Pancreas (tissue), 10 donors: ENCODE results near the gene FMOD. TPM values are rescaled to one million over a fixed set of nuclear protein-coding genes. Genes with fewer than 3 reads are reported as not detected.

ENCODE experiments used
- ATAC-seq, 4 donors: fragments of 200-7000 bp; cut with Tn5 transposase; one replicate each; pipeline versions ENCODE4 v1.8.0 to v1.9.1; 2020; ENCODE audit warnings: mild to moderate bottlenecking in 4 of 4, moderate library complexity in 4 of 4
- DNase-seq, 6 donors: peaks; one replicate each; pipeline ENCODE4 v3.0.0-alpha.2; 2020
- FAIRE-seq: peaks from 2 replicates; lab custom pipeline; 2012; peaks lifted over from hg19 to GRCh38; lab: Jason Lieb, UNC
- H3K27ac ChIP-seq, 4 donors: fragments of 200-600 bp; sonication (generic); 1 replicate in 3 of 4; 2 replicates in 1 of 4; pipeline versions ENCODE4 v1.5.0 to v1.8.0; 2020
- H3K27me3 ChIP-seq, 4 donors: fragments of 200-600 bp; one replicate each; pipeline ENCODE4 v1.8.0; 2021
- H3K36me3 ChIP-seq, 3 donors: fragments of 200-600 bp; sonication (generic) in 1 of 3; one replicate each; pipeline versions ENCODE4 v1.5.0 to v1.8.0; 2020 to 2021
- H3K4me1 ChIP-seq, 3 donors: fragments of 200-600 bp; one replicate each; pipeline ENCODE4 v1.8.0; 2021
- H3K4me3 ChIP-seq, 4 donors: fragments of 200-600 bp; sonication (generic) in 2 of 4; one replicate each; pipeline versions ENCODE4 v1.5.0 to v1.8.0; 2020 to 2021
- H3K9me3 ChIP-seq, 4 donors: fragments of 200-600 bp; one replicate each; pipeline ENCODE4 v1.8.0; 2021
- CTCF ChIP-seq, 4 donors: fragments of 200-600 bp; sonication (generic) in 3 of 4; IDR thresholded peaks; one replicate each; pipeline versions ENCODE4 v1.5.0 to v1.8.0; 2021; ENCODE audit warnings: antibody characterized with exemption in 4 of 4
- WGBS, 2 donors: extraction: QIAGEN DNeasy Blood & Tissue Kit; methylation state at CpG; one replicate each; pipeline ENCODE4 v1.1.7; 2013; 5-methylcytosine and 5-hydroxymethylcytosine counted together
- intact Hi-C, 3 donors: fragments of 100-400 bp; cut with DNase I; formaldehyde crosslinking; loops; one replicate each; pipeline versions ENCODE4 v1.11.1 to v1.14.2; 2022
- polyA plus RNA-seq, 2 donors: library from polyadenylated mRNA; stranded (reverse); fragments of 200-250 nt; gene quantifications; one replicate each; pipeline ENCODE4 v1.2.3, GENCODE V29; 2013
- total RNA-seq, 6 donors: library from RNA; stranded (reverse); fragmentation: NEBNext Ultra II Directional in 4 of 6; extraction: Animal tissue kit (Norgen Biotek cat#: 25700) in 4 of 6; gene quantifications; one replicate each; pipeline versions ENCODE4 v1.2.1 to v1.2.4, GENCODE V29; 2021 to 2023
- donor health status: healthy with polysubstance abuse.
- donor health status: DM: no; HTN: no; CAD: no; lungs with moderate emphysema.
- donor health status: DM: no; HTN: no; CAD: no.
- donor health status: control.
- donor health status: control.
- donor health status: Bipolar disorder and iron deficiency.
- donor health status: DM: yes; HTN: yes; CAD: no.
- donor health status: DM: no; HTN: no; CAD: no.
- donor health status: DM: no; HTN: no; CAD: no.
- donor health status: DM: yes; HTN: yes; CAD: no.

Gene FMOD
- total and polyA plus RNA-seq, 8 donors = 3.8 to 14.6 (median 8.3) TPM

DNA sequence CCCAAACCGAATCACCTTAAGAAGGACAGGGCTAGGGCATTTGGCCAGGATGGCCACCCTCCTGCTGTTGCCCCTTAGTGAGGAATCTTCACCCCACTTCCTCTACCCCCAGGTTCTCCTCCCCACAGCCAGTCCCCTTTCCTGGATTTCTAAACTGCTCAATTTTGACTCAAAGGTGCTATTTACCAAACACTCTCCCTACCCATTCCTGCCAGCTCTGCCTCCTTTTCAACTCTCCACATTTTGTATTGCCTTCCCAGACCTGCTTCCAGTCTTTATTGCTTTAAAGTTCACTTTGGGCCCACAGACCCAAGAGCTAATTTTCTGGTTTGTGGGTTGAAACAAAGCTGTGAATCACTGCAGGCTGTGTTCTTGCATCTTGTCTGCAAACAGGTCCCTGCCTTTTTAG, 42.0 kb downstream of the FMOD start:
- Histone ChIP-seq H3K4me3 (peak overlapping the region in 3 of 4 donors; percentile 68 to 92 (median 70)), H3K27ac (peak overlapping the region in 3 of 4 donors; percentile 96 to 100 (median 98)), H3K36me3 (peaks cover 5 to 25% (median 22%) of the 10 kb centered on the region in 3 donors), H3K9me3 (no peaks in the 10 kb centered on the region), H3K27me3 (no peaks in the 10 kb centered on the region), H3K4me1 (peaks cover 0 to 14% (median 0%) of the 10 kb centered on the region in 3 donors)
- FAIRE-seq = no peak
- ATAC-seq = no peak
- TF ChIP-seq CTCF (IDR thresholded peaks at IDR 0.05) = no peak
- intact Hi-C loops = no loop called here
- peak in 1 of 6 donors; percentile 45 for DNase-seq
- WGBS, 2 donors = 28 to 40% methylated on average over 1 of the region's 1 CpG

DNA sequence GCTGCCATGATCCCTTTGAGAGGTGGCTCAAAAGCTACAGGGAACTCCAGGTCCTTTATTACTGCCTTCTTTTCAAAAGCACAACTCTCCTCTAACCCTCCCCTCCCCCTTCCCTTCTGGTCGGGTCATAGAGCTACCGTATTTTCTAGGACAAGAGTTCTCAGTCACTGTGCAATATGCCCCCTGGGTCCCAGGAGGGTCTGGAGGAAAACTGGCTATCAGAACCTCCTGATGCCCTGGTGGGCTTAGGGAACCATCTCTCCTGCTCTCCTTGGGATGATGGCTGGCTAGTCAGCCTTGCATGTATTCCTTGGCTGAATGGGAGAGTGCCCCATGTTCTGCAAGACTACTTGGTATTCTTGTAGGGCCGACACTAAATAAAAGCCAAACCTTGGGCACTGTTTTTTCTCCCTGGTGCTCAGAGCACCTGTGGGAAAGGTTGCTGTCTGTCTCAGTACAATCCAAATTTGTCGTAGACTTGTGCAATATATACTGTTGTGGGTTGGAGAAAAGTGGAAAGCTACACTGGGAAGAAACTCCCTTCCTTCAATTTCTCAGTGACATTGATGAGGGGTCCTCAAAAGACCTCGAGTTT, 42.5 kb downstream of the FMOD start:
- ATAC-seq (peak in 1 of 4 donors; percentile 0), FAIRE-seq (no peak), DNase-seq (no peak)
- intact Hi-C loops = no loop called here
- Histone ChIP-seq H3K9me3 (no peaks in the 10 kb centered on the region), H3K4me3 (peak overlapping the region in 3 of 4 donors; percentile 68 to 92 (median 70)), H3K36me3 (peaks cover 5 to 25% (median 22%) of the 10 kb centered on the region in 3 donors), H3K27me3 (no peaks in the 10 kb centered on the region), H3K27ac (peak overlapping the region; percentile 96 to 100 (median 98)), H3K4me1 (peaks cover 0 to 19% (median 3%) of the 10 kb centered on the region in 3 donors)
- 30 to 34% methylated on average over 5 of the region's 5 CpGs for WGBS, 2 donors
- TF ChIP-seq CTCF (IDR thresholded peaks at IDR 0.05) = no peak

DNA sequence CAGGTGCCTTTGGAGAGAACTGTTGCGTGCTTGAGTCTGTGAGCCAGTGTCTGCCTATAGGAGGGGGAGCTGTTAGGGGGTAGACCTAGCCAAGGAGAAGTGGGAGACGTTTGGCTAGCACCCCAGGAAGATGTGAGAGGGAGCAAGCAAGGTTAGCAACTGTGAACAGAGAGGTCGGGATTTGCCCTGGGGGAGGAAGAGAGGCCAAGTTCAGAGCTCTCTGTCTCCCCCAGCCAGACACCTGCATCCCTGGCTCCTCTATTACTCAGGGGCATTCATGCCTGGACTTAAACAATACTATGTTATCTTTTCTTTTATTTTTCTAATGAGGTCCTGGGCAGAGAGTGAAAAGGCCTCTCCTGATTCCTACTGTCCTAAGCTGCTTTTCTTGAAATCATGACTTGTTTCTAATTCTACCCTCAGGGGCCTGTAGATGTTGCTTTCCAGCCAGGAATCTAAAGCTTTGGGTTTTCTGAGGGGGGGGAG, 43.2 kb downstream of the FMOD start:
- FAIRE-seq = no peak
- H3K9me3 ChIP-seq = no peaks in the 10 kb centered on the region
- no peak for ATAC-seq
- DNase-seq = no peak
- H3K27me3 ChIP-seq = no peaks in the 10 kb centered on the region
- peaks cover 0 to 26% (median 11%) of the 10 kb centered on the region in 3 donors for H3K4me1 ChIP-seq
- H3K4me3 ChIP-seq = peak overlapping the region; percentile 68 to 92 (median 81)
- H3K36me3 ChIP-seq = peaks cover 5 to 25% (median 22%) of the 10 kb centered on the region in 3 donors
- WGBS, 2 donors = 20 to 31% methylated on average over 3 of the region's 3 CpGs
- TF ChIP-seq CTCF (IDR thresholded peaks at IDR 0.05) = no peak
- peak overlapping the region; percentile 96 to 100 (median 98) for H3K27ac ChIP-seq
- intact Hi-C loops = no loop called here

DNA sequence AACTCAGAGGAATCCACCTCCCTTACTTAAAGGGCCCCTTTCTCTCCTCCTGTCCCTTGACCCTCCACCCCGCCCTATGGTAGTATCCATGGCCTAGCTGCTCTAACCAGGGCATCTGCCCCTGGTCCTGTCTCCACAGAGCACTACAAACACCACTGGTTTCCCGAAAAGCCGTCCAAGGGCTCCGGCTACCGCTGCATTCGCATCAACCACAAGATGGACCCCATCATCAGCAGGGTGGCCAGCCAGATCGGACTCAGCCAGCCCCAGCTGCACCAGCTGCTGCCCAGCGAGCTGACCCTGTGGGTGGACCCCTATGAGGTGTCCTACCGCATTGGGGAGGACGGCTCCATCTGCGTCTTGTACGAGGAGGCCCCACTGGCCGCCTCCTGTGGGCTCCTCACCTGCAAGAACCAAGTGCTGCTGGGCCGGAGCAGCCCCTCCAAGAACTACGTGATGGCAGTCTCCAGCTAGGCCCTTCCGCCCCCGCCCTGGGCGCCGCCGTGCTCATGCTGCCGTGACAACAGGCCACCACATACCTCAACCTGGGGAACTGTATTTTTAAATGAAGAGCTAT, 43.9 kb downstream of the FMOD start:
- no peak for TF ChIP-seq CTCF (IDR thresholded peaks at IDR 0.05)
- H3K4me1 ChIP-seq = peaks cover 0 to 28% (median 13%) of the 10 kb centered on the region in 3 donors
- WGBS, 2 donors = 43 to 44% methylated on average over 21 of the region's 21 CpGs
- FAIRE-seq = no peak
- peak in 5 of 6 donors; percentile 67 to 90 (median 74) for DNase-seq
- peak overlapping the region; percentile 68 to 92 (median 81) for H3K4me3 ChIP-seq
- intact Hi-C loops = no loop called here
- H3K9me3 ChIP-seq = no peaks in the 10 kb centered on the region
- ATAC-seq = peak in 3 of 4 donors; percentile 0 to 5 (median 2)
- peaks cover 5 to 25% (median 22%) of the 10 kb centered on the region in 3 donors for H3K36me3 ChIP-seq
- H3K27me3 ChIP-seq = no peaks in the 10 kb centered on the region
- H3K27ac ChIP-seq = peak overlapping the region; percentile 96 to 100 (median 98)
